Measurements from ENCODE around the gene PCDHGA1. TPM values are rescaled to one million over a fixed set of nuclear protein-coding genes. Genes with fewer than 3 reads are reported as not detected.
"Not testable (repeated sequence)": the region's sequence is repeated elsewhere in the genome, so short reads cannot be mapped to it uniquely, and the experiment has no call there.

PCDHGA1 gene
- total RNA-seq, 4 donors from 2014 or later = 0.12 to 2.2 (median 0.59) TPM

- DNase-seq (ENCODE audit: low spot score) (no peak), ATAC-seq (ENCODE audit: low FRiP score) (no peak)
Observed at GRCh38 chr5:141319699-141320098, 10.6 kb upstream of the PCDHGA1 start.

GRCh38 chr5:141320225-141321169, 9.8 kb upstream of the PCDHGA1 start, which contains the start of gene TAF7:
Gene TAF7, minus strand, starts transcription at chr5:141320784. Its CDS starts 740 bp downstream, at chr5:141320044.
- ATAC-seq (ENCODE audit: low FRiP score) (peak; percentile 98), DNase-seq (ENCODE audit: low spot score) (peak; percentile 50)
- peak in 1 of 3 donors; percentile 12 for TF ChIP-seq CTCF (IDR thresholded peaks at IDR 0.05)

More at GRCh38 chr5:141319699-141320098, 10.6 kb upstream of the PCDHGA1 start:
- TF ChIP-seq CTCF (IDR thresholded peaks at IDR 0.05) = no peak

- DNase-seq (ENCODE audit: low spot score) = no peak
- no peak for TF ChIP-seq CTCF (IDR thresholded peaks at IDR 0.05)
- ATAC-seq (ENCODE audit: low FRiP score) = no peak
Observed at GRCh38 chr5:141322261-141322660, 8.1 kb upstream of the PCDHGA1 start.

- DNase-seq (ENCODE audit: low spot score) (no peak), ATAC-seq (ENCODE audit: low FRiP score) (peak; percentile 54)
- TF ChIP-seq CTCF (IDR thresholded peaks at IDR 0.05) = no peak
Observed at GRCh38 chr5:141326088-141326854, 4.0 kb upstream of the PCDHGA1 start.

- no peak for TF ChIP-seq CTCF (IDR thresholded peaks at IDR 0.05)
- DNase-seq (ENCODE audit: low spot score) (no peak), ATAC-seq (ENCODE audit: low FRiP score) (no peak)
Observed at GRCh38 chr5:141328231-141328630, 2.1 kb upstream of the PCDHGA1 start.

- not testable (repeated sequence) for DNase-seq (ENCODE audit: low spot score); ATAC-seq (ENCODE audit: low FRiP score)
Observed at GRCh38 chr5:141332571-141332970, 2.3 kb downstream of the PCDHGA1 start.

Measured in omental fat pad (tissue), 4 donors.